Mesothelial cell of epicardium (in vitro differentiated cells): ENCODE data around the gene KAT2B. TPM values are rescaled to one million over a fixed set of nuclear protein-coding genes. Genes with fewer than 3 reads are reported as not detected.

Source experiments
- DNase-seq, 2 experiments: peaks; one replicate each; pipeline ENCODE4 v3.0.0; 2021; ENCODE audit warnings: low spot score in 2 of 2; ENCODE audit not compliant: unreplicated experiment in 2 of 2
- H3K27ac Mint-ChIP-seq: 2 replicates; pipeline ENCODE4 v1.8.0; 2021; ENCODE audit warnings: mixed read lengths
- H3K27me3 Mint-ChIP-seq: 2 replicates; pipeline ENCODE4 v1.8.0; 2021; ENCODE audit warnings: low read depth, mixed read lengths
- H3K36me3 Mint-ChIP-seq: 2 replicates; pipeline ENCODE4 v1.8.0; 2021; ENCODE audit warnings: mixed read lengths
- H3K4me1 Mint-ChIP-seq: 2 replicates; pipeline ENCODE4 v1.8.0; 2021; ENCODE audit warnings: mixed read lengths
- H3K4me3 Mint-ChIP-seq: 2 replicates; pipeline ENCODE4 v1.8.0; 2021; ENCODE audit warnings: mild to moderate bottlenecking, moderate library complexity, mixed read lengths
- H3K9me3 Mint-ChIP-seq: 2 replicates; pipeline ENCODE4 v1.8.0; 2021; ENCODE audit warnings: mixed read lengths
- CTCF ChIP-seq: fragments of 200-600 bp; sonication (generic); IDR thresholded peaks from one replicate; pipeline ENCODE4 v1.5.0; 2021; ENCODE audit warnings: antibody characterized with exemption; ENCODE audit not compliant: unreplicated experiment
- total RNA-seq: library from RNA; stranded (reverse); gene quantifications from 3 replicates; pipeline ENCODE4 v1.2.1, GENCODE V29; 2021

KAT2B gene
- total RNA-seq, 1 donor from 2014 or later, result 6.2 TPM

GRCh38 chr3:20038699-20039465 is 1.4 kb upstream of the KAT2B start:
- no peaks in the 10 kb centered on the region for H3K9me3 Mint-ChIP-seq
- no peaks in the 10 kb centered on the region for H3K36me3 Mint-ChIP-seq
- H3K27me3 Mint-ChIP-seq, result peaks cover 3% of the 10 kb centered on the region

GRCh38 chr3:20039466-20039764 is 831 bp upstream of the KAT2B start:
- TF ChIP-seq CTCF, result no peak
- Mint-ChIP-seq H3K4me3 (peak overlapping the region; percentile 78), H3K36me3 (no peaks in the 10 kb centered on the region)

More at GRCh38 chr3:20038699-20039465, 1.4 kb upstream of the KAT2B start:
- DNase-seq, result no peak
- Mint-ChIP-seq H3K4me1 (peaks cover 36% of the 10 kb centered on the region), H3K4me3 (peak overlapping the region; percentile 78), H3K27ac (peak overlapping the region; percentile 75)
- no peak for TF ChIP-seq CTCF

GRCh38 chr3:20040548-20041196 is 426 bp downstream of the KAT2B start:
- Mint-ChIP-seq H3K36me3 (no peaks in the 10 kb centered on the region), H3K27me3 (peaks cover 3% of the 10 kb centered on the region), H3K27ac (peak overlapping the region; percentile 95), H3K9me3 (no peaks in the 10 kb centered on the region), H3K4me3 (peak overlapping the region; percentile 95), H3K4me1 (peaks cover 36% of the 10 kb centered on the region)
- peak; percentile 61 to 76 for DNase-seq
- TF ChIP-seq CTCF, result no peak

More at GRCh38 chr3:20039466-20039764, 831 bp upstream of the KAT2B start:
- no peak for DNase-seq
- H3K27me3 Mint-ChIP-seq, result peaks cover 3% of the 10 kb centered on the region
- no peaks in the 10 kb centered on the region for H3K9me3 Mint-ChIP-seq
- H3K27ac Mint-ChIP-seq, result peak overlapping the region; percentile 75
- H3K4me1 Mint-ChIP-seq, result peaks cover 36% of the 10 kb centered on the region

- DNase-seq, result peak in 1 of 2 experiments; percentile 42
- no peak for TF ChIP-seq CTCF
- Mint-ChIP-seq H3K27ac (peak overlapping the region; percentile 95), H3K4me3 (peak overlapping the region; percentile 95), H3K27me3 (peaks cover 3% of the 10 kb centered on the region), H3K9me3 (no peaks in the 10 kb centered on the region), H3K36me3 (no peaks in the 10 kb centered on the region), H3K4me1 (peaks cover 36% of the 10 kb centered on the region)
These were observed 1.0 kb downstream of the KAT2B start for GRCh38 chr3:20041197-20041780.

- Mint-ChIP-seq H3K4me1 (peaks cover 36% of the 10 kb centered on the region), H3K36me3 (no peaks in the 10 kb centered on the region), H3K9me3 (no peaks in the 10 kb centered on the region), H3K4me3 (no peak overlapping the region), H3K27ac (no peak overlapping the region), H3K27me3 (peaks cover 3% of the 10 kb centered on the region)
- no peak for TF ChIP-seq CTCF
- no peak for DNase-seq
These were observed 2.1 kb downstream of the KAT2B start for GRCh38 chr3:20042331-20042730.
